LNCaP clone FGC (cell line): ENCODE results near the gene RHBDL1.

Experiments used
- DNase-seq: peaks from one replicate; pipeline ENCODE4 v3.0.0-alpha.2; 2011; ENCODE audit warnings: low read depth
- H3K4me3 ChIP-seq: 2 replicates; pipeline ENCODE4 v1.5.1; 2011; ENCODE audit warnings: mild to moderate bottlenecking, low read depth, low read length, control low read depth
- CTCF ChIP-seq: IDR thresholded peaks from 2 replicates; pipeline ENCODE4 v1.5.1; 2012; ENCODE audit warnings: mild to moderate bottlenecking; ENCODE audit not compliant: control insufficient read depth, insufficient read depth; ENCODE audit errors: extremely low read depth

Gene RHBDL1

GRCh38 chr16:718922-719321, 43.5 kb downstream of the RHBDL1 start:
- no peak for DNase-seq
- TF ChIP-seq CTCF = no peak
- no peak overlapping the region for H3K4me3 ChIP-seq

GRCh38 chr16:719815-720446, 44.5 kb downstream of the RHBDL1 start:
- TF ChIP-seq CTCF = peak; percentile 35
- H3K4me3 ChIP-seq = peak overlapping the region; percentile 92
- DNase-seq = no peak

GRCh38 chr16:720447-720989, 45.0 kb downstream of the RHBDL1 start:
- DNase-seq = no peak
- peak; percentile 22; the same call in 1 of the 2 replicates for TF ChIP-seq CTCF
- peak overlapping the region; percentile 92 for H3K4me3 ChIP-seq

- peak within 1 kb of the TSS; percentile 92 for H3K4me3 ChIP-seq
- DNase-seq = peak; percentile 69
- TF ChIP-seq CTCF = no peak
Measured at GRCh38 chr16:720990-721764, 45.7 kb downstream of the RHBDL1 start, which contains the start of gene ANTKMT. Gene ANTKMT (plus strand): TSS chr16:721146. CDS start chr16:721275, 129 bp downstream.

- H3K4me3 ChIP-seq = peak overlapping the region; percentile 92
- TF ChIP-seq CTCF = no peak
- no peak for DNase-seq
Measured at GRCh38 chr16:721765-722540, 46.5 kb downstream of the RHBDL1 start.

- no peak for DNase-seq
- H3K4me3 ChIP-seq = no peak overlapping the region
- TF ChIP-seq CTCF = no peak
Measured at GRCh38 chr16:722835-723633, 47.6 kb downstream of the RHBDL1 start.
